ENCODE data around the gene GASK1A.

GASK1A gene

GRCh38 chr3:42936157-42936981, 42.7 kb upstream of the GASK1A start:
- no peak for TF ChIP-seq ZFP30 (CRISPR knock-in tag; IDR thresholded peaks at IDR 0.05)
- no peak for ATAC-seq

GRCh38 chr3:42937334-42937733, 41.8 kb upstream of the GASK1A start:
- no peak for ATAC-seq
- TF ChIP-seq ZFP3 (CRISPR knock-in tag; IDR thresholded peaks at IDR 0.05) (no peak), OSR1 (CRISPR knock-in tag; IDR thresholded peaks at IDR 0.05) (no peak), SNAI2 (CRISPR knock-in tag; IDR thresholded peaks at IDR 0.05) (no peak), RARB (CRISPR knock-in tag; IDR thresholded peaks at IDR 0.05) (no peak), CSDC2 (CRISPR knock-in tag; IDR thresholded peaks at IDR 0.05) (no peak)

GRCh38 chr3:42942693-42943092, 36.4 kb upstream of the GASK1A start:
- no peak for ATAC-seq

GRCh38 chr3:42946050-42946449, 33.1 kb upstream of the GASK1A start:
- ATAC-seq: no peak
- TF ChIP-seq ARNTL (CRISPR knock-in tag; IDR thresholded peaks at IDR 0.05; ENCODE audit: borderline replicate concordance, low read depth) (no peak), OSR1 (CRISPR knock-in tag; IDR thresholded peaks at IDR 0.05) (no peak), PATZ1 (CRISPR knock-in tag; IDR thresholded peaks at IDR 0.05; ENCODE audit: borderline replicate concordance) (no peak), CSRNP3 (CRISPR knock-in tag; IDR thresholded peaks at IDR 0.05) (no peak), TCF4 (CRISPR knock-in tag; IDR thresholded peaks at IDR 0.05; ENCODE audit: borderline replicate concordance) (no peak), TSHZ2 (CRISPR knock-in tag; IDR thresholded peaks at IDR 0.05) (no peak), ZC3H10 (CRISPR knock-in tag; IDR thresholded peaks at IDR 0.05) (no peak)

More at GRCh38 chr3:42942693-42943092, 36.4 kb upstream of the GASK1A start:
- TF ChIP-seq GLIS3 (CRISPR knock-in tag; IDR thresholded peaks at IDR 0.05) (no peak), RARB (CRISPR knock-in tag; IDR thresholded peaks at IDR 0.05) (no peak), ZFP30 (CRISPR knock-in tag; IDR thresholded peaks at IDR 0.05) (no peak), SNAI2 (CRISPR knock-in tag; IDR thresholded peaks at IDR 0.05) (no peak), BACH2 (CRISPR knock-in tag; IDR thresholded peaks at IDR 0.05; ENCODE audit: borderline replicate concordance) (no peak), CSRNP3 (CRISPR knock-in tag; IDR thresholded peaks at IDR 0.05) (no peak), OSR1 (CRISPR knock-in tag; IDR thresholded peaks at IDR 0.05) (no peak), ZFP3 (CRISPR knock-in tag; IDR thresholded peaks at IDR 0.05) (no peak), PPARA (CRISPR knock-in tag; IDR thresholded peaks at IDR 0.05; ENCODE audit: borderline replicate concordance) (no peak), TSHZ2 (CRISPR knock-in tag; IDR thresholded peaks at IDR 0.05) (no peak), CREB5 (CRISPR knock-in tag; IDR thresholded peaks at IDR 0.05; ENCODE audit: low read depth) (no peak), ZNF8 (CRISPR knock-in tag; IDR thresholded peaks at IDR 0.05) (no peak), ESRRG (CRISPR knock-in tag; IDR thresholded peaks at IDR 0.05) (no peak)

Data from SK-N-SH treated with all-trans-retinoic acid at 6 μM for 48 hours (cell line).